Tongue (tissue), 2 donors: ENCODE data around the gene PRPF38A. TPM values are rescaled to one million over a fixed set of nuclear protein-coding genes. Genes with fewer than 3 reads are reported as not detected.

Experiments
- DNase-seq: peaks from one replicate; pipeline ENCODE4 v3.0.0-alpha.2; 2015
- total RNA-seq: library from RNA; depleted of rRNA; stranded (reverse); fragments of >200 nt; gene quantifications from one replicate; pipeline ENCODE4 v1.2.3, GENCODE V29; 2014

The PRPF38A gene
- total RNA-seq, 1 donor from 2014 or later: 24.8 TPM

DNA sequence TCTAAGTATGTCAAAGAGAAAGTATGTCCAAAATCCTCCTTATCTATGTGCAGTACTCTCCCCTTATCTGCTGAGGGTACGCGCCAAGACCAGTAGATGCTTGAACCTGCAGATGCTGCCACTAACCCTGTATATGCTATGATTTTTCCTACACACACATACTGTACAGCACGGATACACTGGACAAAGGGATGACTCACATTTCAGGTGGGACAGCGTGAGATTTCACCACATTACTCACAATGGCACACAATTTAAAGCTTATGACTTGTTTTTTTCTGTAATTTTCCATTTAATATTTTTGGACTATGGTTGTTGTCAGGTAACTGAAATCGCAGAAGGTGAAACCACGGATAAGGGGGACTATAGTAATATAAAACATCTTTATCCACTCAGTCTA, 4.3 kb upstream of the PRPF38A start:
- DNase-seq: no peak

DNA sequence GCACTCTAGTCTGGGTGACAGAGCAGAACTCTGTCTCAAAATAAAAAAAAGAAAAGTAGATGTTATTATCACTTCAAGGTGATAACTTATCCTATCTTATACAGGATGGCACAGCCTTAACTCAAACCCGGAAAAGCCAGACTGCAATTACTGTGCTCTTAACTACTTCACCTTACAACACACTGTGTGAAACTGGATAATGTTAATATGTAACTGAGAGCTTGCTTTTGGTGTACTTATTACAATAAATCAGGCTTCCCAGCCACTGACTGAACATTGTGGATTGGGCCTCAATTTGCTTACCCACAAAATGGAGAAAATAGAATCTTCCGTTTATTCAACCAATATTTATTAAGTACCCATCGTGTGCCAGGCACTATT, 1.6 kb upstream of the PRPF38A start:
- DNase-seq: no peak

DNA sequence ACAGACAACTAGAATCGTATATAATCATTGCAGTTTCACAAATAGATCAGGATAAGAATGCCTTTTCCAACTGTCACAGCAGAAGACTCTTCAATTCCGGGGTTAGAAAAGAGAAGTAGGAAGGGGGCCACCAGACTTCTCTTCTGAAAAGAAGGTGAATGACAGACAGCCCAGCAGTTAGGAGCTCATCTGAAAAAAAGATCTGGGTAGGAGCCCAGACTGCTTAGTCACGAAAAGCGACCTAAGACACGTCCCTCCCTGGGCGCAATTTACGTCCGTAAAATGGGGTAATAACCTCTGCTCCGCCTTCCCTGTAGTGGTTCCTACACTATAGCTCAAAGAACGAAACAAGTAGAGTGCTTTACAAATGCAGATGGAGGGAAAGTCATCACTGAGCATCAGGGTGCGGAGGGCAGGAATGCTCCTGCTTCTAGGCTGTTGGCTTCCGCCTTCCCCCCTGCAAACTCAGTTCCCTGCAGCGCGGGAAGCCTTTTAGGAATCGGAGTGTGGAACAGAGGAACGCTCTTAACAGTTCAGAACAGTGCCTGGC, 761 bp upstream of the PRPF38A start:
- peak; percentile 46 for DNase-seq

DNA sequence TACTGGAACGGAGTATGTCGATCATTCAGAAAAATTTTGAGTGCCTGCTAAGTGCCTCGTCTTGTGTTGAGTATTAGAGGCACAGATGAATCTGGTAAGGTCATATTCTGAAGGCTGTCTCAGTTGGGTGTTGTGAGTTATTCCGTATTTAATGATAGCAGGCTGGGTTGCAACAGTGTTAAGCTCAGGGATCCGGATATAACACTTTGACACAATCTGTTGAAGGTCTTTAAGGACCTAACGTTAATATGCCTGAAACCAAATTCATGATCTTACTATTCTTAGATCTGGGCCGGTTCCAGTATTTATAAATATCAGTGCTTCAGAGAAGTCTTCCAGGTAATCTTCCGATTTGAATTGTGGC, 555 bp downstream of the PRPF38A start:
- no peak for DNase-seq

DNA sequence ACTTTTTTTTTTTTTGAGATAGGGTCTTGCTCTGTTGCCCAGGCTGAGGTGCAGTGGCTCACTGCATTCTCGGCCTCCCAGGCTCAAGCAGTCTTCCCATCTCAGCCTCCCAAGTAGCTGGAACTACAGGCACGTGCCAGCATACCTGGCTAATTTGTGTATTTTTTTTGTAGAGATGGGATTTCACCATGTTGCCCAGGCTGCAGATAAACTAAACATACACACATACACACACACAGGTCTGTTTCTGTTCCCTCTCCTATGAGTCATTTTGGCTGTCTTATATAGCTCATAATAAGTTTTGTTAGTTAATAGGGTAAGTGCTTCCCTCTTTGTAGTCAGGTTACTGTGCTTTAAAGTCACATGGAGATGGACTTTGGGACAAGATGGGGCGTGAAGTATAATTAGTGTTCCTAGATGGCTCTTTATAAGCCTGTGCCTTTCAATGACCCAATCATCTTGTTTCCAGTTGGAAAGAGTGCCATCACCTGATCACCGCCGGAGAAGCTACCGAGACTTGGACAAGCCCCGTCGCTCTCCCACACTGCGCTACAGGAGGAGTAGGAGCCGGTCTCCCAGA, 9.1 kb downstream of the PRPF38A start:
- DNase-seq: no peak

DNA sequence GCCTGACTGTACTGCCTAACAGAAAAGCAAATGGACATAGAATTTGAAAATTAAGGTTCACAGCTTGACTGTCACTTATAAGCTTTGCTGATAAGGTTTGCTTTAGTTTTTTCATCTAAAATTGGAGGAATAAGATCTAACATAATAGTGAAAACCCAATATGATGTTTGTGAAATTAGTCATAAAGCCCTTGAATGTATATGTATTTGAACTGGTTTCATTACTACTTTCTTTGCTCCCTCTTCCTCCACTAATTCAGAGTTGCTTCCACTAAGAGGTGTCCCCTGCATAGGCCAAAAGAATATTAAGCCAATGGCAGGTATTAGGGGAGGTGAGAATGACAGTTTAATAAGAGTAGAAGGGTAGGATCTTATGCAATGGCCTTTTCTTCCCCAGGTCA, 10.5 kb downstream of the PRPF38A start:
- no peak for DNase-seq

DNA sequence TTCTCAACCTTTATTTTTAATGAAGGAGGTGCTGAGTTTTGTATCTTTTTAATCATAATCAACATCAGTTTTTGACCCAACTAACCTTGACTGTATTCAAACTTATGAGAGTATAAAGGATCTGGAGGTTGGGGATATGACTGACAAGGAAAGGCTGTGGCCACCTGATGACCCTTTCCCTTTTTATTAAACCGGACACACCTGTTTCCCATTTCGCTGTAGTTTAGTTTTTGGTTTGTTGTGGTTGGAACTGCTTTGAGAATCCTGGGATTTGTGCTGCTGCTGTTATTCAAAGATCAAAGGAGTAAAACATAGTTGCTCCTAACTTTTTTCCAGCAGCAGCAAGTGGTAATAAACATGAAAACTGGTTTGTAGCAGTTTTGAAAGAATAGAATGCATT, 12.4 kb downstream of the PRPF38A start:
- DNase-seq: no peak

DNA sequence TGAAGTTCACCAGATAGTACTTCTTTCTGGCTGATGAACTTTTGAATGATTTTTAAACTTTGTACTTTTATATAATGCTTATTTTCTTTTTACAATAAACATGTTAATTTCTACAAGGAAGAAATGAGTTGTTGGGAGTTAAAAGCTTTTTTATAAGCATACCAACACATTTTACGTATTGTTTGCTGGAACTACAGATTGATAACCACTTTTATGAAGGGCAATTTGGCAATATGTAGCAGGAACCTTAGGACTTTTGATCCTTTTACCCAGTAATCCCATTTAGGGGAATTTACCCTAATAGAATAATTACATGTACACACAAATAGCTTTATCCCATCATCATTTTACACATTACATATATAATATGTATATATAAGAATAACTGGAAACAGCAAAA, 16.3 kb downstream of the PRPF38A start:
- DNase-seq: no peak

DNA sequence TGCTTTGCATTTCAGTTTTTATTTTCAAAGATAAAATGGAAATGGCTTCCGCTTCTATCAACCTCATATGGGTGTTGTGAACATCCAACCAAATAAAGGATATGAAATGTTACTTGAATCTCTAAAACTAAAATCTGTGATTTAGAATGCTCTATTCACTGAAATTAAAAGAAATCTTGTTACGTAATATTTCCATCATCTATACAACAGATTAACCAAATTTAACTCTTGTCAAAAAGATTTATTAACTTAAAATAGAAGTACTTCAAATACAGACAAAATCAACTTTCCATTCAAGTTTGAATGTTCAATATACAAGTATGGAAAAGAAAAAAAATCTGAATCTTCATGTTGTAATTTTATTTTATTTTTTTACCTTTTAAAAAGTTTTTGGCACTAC, 18.7 kb downstream of the PRPF38A start:
- DNase-seq: no peak

DNA sequence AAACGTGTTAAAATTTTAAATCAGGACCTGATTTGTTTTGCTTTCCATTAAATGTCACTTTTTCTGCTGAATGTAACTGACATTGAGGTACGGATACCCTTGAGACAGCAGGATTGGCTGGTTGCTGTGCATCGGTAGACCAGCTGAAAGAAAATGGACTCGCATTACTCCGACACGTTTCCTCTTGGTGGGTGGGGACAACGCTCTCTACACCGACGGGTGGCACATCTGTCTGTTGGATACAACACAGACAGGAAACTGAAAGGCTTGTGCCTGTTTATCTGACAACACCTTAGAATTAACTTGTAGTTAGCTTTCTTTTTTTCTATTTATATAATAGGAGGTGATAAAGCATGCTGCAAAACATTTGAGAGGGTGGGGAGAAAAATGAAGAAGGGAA, 19.4 kb downstream of the PRPF38A start:
- DNase-seq: no peak

DNA sequence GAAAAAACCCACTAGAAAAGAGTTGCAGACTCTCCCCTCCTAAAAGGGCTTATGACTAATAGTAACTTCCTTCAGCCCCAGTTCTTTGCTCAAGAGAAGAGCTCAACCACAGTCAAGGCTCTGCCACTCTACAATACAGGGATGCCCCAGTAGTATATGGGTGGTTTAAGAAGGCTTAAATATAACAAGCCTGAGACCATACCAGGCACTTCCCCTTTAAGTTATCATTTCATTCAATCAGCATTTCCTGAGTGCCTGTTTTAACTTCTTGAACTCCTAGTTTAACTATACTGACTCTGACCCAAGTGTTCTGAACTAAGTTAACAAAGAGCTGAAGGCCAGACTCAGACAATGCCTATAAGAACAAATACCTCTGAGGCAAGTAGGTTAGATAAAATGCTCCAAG, 19.8 kb downstream of the PRPF38A start:
- DNase-seq: no peak

DNA sequence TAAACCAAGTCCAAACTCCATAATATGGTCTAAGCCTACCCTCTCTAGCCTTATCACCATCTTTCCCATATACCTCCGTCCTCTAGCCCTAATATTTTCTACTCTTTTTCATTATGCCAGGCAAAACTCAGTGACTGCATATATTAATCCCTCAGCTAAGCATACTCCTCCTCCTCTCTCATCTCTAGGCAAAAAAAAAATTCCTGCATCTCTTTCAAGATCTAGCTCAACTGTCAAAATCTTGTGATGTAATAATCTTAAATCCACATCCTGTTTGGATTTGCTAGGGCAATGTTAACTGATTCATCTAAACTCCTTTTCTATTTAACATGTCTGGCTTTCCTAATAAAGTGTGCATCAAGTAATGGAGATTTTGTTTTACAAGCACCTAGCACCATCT, 20.4 kb downstream of the PRPF38A start:
- DNase-seq: no peak

DNA sequence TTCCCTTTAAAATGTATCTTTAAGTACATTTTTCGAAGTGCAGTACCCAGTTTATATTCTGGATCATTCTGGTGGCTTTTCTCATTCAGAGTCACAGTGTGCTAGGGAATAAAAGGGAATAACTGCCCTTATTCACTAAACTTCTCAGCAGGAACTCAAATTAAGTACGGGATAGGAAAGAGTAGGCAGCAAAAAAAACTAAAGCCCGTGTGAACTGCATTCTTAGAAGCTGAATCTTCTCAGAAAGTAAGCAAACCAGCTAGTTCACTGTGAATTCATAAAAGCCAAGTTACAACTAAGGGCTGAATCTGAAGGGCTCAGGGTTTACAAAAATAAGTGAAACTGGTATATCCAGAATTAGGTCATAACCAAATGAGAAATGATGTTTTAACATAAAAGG, 22.0 kb downstream of the PRPF38A start:
- DNase-seq: no peak

DNA sequence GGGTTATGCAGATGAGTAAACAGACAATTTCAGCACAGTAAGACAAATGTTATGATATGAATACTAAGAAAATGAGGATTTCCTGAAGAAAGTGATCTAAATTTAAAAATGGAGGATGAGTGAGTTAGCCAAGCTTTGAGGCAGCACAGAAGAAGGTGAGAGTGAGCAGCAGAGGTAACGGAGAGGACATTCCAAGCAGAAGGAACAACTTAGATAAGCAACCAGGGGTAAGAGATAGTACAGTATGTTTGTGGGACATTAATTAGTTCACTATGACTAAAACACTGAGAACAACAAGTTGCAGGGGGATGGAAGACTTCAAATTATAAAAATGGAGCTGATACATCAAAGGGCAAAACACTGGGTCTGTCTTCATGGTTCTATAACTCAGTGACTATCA, 22.8 kb downstream of the PRPF38A start:
- no peak for DNase-seq

DNA sequence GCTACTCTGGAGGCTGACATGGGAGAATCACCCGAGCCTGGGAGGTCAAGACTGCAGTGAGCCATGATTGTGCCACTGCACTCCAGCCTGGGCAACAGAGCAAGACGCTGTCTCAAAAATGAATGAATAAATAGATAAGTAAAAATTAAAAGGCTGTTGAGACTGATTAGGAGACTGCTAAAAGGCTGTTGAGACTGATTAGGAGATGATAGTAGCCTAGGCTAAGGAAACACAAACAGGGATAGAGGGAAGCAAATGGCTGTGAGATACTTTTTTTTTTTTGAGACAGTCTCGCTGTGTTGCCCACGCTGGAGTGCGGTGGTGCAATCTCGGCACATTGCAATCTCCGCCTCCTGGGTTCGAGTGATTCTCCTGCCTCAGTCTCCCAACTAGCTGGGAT, 28.4 kb downstream of the PRPF38A start:
- DNase-seq: no peak

DNA sequence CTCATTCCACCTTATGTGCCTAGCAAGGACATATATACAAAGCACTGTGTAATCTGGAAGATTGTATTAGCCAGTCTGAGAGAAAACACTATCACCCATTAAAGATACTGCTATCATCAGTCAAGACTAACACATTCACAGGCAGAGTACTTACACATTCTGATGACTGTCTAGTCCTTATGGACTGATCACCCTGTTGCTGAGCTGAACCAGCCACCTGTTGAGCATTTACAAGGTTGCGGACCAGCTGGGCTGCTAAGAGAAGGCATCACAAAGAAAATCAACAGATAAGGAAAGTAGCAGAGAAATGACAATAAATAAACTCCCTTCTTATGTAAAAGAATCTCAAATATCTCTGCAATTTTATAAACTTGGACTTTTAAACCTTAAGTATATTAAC, 30.8 kb downstream of the PRPF38A start:
- no peak for DNase-seq

DNA sequence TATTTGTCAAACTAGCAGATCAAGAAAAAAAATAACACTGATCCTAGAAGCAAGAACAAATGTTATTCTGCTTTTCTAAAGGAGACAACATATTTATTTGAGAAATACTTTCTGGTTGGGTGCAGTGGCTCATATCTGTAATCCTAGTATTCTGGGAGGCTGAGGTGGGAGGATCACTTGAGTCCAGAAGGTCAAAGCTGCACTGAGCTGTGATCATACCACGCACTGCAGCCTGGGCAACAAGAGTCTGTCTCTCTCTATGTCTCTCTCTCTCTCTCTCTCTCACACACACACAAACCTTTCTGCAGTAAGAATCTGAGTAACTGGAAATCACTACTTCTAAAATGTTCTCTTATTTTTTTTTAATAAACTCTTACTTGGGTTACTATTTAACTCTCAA, 31.2 kb downstream of the PRPF38A start:
- no peak for DNase-seq

DNA sequence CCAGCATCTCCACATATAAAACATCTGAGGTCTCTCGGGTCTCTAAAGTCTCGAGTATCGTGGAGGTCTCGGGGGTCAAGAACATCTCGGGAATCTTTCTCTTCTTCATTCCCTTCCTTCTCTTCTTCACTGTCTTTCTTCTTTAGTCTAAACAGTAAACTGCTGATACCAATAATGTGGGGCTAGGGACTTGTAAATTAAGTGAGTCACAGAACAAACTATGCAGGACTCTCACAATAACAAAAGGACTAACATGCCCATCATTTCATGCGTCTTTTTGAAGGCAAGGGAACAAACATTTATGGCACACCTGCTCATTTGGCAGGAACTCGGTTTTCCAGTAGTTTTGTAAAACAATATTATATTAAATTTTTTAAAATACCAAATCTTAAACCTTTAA, 32.4 kb downstream of the PRPF38A start:
- DNase-seq: no peak

DNA sequence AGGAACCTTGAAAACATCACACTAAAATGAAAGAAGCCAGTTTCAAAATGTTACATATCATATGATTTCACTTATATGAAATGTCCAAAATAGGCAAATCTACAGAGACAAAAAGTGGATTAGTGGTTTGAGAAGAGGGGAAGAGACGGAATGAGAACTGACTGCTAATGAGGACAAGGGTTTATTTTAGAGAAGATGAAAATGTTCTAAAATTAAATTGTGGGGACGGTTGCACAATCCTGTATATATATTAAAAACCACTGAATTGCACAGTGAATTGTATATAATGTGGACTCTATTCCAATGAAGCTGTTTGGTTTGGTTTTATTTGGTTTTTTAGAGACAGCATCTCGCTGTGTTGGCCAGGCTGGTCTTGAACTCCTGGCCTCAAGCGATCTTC, 35.6 kb downstream of the PRPF38A start:
- no peak for DNase-seq

DNA sequence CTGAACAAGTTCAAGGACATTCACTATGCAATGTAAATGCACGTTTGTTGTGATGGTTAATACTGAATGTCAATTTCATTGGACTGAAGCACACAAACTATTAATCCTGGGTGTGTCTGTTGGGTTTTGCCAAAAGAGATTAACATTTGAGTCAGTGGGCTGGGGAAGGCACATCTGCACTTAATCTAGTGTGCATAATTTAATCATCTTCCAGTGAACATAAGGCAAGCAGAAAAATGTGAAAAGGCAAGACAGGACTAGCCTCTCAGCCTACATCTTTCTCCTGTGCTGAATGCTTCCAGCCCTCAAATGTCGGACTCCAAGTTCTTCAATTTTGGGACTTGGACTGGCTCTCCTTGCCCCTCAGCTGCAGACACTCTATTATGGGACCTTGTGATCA, 40.1 kb downstream of the PRPF38A start:
- DNase-seq: peak; percentile 6

DNA sequence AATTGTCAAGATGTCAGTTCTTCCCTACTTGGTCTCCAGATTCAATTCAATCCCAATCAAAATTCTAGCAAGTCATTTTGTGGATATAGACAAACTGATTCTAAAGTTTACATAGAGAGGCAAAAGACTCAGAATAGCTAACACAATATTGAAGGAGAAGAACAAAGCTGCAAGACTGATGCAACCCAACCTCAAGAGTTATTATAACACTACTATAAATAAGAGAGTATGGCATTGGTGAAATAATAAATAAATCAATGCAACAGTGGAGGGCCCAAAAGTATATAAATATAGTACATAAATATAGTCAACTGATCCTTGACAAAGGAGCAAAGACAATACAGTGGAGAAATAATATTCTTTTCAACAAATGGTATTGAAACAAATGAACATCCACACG, 49.7 kb downstream of the PRPF38A start:
- DNase-seq: no peak

DNA sequence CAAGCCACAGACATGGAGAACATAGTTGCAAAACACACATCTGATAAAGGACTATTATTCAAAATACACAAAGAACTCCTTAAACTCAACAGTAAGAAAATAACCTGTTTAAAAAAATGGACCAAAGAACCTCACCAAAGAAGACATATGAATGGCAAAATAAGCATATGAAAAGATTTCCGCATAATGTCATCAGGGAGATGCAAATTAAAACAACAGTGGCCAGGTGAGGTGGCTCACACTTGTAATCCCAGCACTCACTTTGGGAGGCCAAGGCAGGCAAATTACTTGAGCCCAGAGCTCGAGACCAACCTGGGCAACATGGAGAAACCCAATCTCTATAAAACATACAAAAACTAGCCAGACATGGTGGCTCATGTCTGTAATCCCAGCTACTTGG, 50.4 kb downstream of the PRPF38A start:
- DNase-seq: no peak

DNA sequence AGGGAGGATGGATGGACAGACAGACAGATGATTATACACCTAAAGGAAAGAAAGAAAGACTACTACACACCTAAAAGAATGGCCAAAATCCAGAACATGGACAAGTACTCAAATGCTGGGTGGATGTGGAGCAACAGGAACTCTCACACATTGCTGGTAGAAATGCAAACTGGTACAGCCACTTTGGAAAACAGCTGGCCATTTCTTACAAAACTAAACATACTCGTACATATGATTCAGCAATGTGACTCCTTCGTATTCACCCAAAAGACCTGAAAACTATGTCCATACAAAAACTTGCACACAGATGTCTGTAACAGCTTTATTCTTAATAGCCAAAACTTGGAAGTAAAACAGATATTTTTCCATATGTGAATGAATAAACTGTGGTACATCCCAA, 51.3 kb downstream of the PRPF38A start:
- no peak for DNase-seq

DNA sequence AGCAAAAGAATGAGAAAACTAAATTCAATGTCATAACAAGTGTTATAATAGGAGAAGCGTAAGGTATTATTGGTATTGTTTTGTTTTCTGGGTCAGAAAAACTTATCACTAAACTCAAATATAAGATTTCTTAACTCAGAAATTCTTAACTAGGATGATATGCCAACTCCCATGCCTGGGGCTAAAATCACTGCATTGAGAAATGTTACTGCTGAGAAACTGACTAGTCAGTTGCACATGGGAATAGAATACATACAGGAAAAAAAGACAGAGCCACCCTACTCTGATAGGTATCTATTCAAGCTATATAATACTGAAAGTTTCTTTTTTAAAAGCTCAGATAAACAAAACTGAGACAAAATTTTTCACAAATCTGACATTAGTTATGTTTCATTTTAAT, 56.3 kb downstream of the PRPF38A start:
- no peak for DNase-seq

DNA sequence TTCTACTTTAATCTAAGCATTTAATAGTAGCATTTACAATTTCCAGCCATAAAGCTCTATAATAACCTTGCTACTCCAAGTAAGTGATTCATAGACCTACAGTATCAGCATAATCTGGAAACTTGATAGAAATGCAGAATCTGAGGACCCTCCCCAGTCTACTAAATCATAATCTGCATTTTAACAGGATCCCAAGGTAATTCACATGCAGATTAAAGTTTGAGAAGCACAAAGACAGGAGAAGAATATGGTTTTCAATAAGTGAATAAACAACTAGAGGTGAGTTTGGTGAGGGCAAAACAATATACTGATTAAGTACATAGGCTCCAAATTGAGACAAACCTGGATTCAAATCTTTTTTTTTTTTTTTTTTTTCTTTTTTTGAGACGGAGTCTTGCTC, 57.4 kb downstream of the PRPF38A start:
- DNase-seq: no peak
